DMS153 (cell line): ENCODE data around the gene RIMKLB.
A peak's percentile ranks its signal among the peaks of the same experiment; 100 is the strongest.
"Not testable (repeated sequence)": the region's sequence is repeated elsewhere in the genome, so short reads cannot be mapped to it uniquely, and the experiment has no call there.

Source experiments
- DNase-seq: peaks from one replicate; lab custom pipeline; 2025; lab: John Stamatoyannopoulos, UW

RIMKLB gene

GRCh38 chr12:8695116-8695515 is 2.7 kb upstream of the RIMKLB start:
- no peak for DNase-seq

- no peak for DNase-seq
Measured at GRCh38 chr12:8696442-8697090, 1.2 kb upstream of the RIMKLB start.

- peak; percentile 18 for DNase-seq
Measured at GRCh38 chr12:8697120-8697475, 693 bp upstream of the RIMKLB start.

- DNase-seq = no peak
Measured at GRCh38 chr12:8698132-8698851, 501 bp downstream of the RIMKLB start.

- no peak for DNase-seq
Measured at GRCh38 chr12:8698879-8699278, 1.1 kb downstream of the RIMKLB start.

- no peak for DNase-seq
Measured at GRCh38 chr12:8699714-8700113, 1.9 kb downstream of the RIMKLB start.

GRCh38 chr12:8701046-8701660 is 3.4 kb downstream of the RIMKLB start:
- no peak for DNase-seq

- DNase-seq = no peak
Measured at GRCh38 chr12:8702159-8702558, 4.4 kb downstream of the RIMKLB start.

GRCh38 chr12:8709124-8709830 is 11.5 kb downstream of the RIMKLB start:
- no peak for DNase-seq

GRCh38 chr12:8712572-8712971 is 14.8 kb downstream of the RIMKLB start:
- DNase-seq = no peak

- no peak for DNase-seq
Measured at GRCh38 chr12:8722286-8722800, 24.6 kb downstream of the RIMKLB start.

GRCh38 chr12:8734873-8735381 is 37.1 kb downstream of the RIMKLB start:
- no peak for DNase-seq

GRCh38 chr12:8742501-8742900 is 44.7 kb downstream of the RIMKLB start:
- DNase-seq = no peak

- DNase-seq = not testable (repeated sequence)
Measured at GRCh38 chr12:8743121-8743520, 45.3 kb downstream of the RIMKLB start.

- DNase-seq = not testable (repeated sequence)
Measured at GRCh38 chr12:8745631-8746030, 47.8 kb downstream of the RIMKLB start.

- no peak for DNase-seq
Measured at GRCh38 chr12:8746046-8746445, 48.3 kb downstream of the RIMKLB start.

- DNase-seq = not testable (repeated sequence)
Measured at GRCh38 chr12:8760076-8760475, 62.3 kb downstream of the RIMKLB start.

GRCh38 chr12:8762701-8763100 is 64.9 kb downstream of the RIMKLB start:
- not testable (repeated sequence) for DNase-seq

- not testable (repeated sequence) for DNase-seq
Measured at GRCh38 chr12:8766121-8766520, 68.3 kb downstream of the RIMKLB start.

GRCh38 chr12:8770499-8770898 is 72.7 kb downstream of the RIMKLB start:
- no peak for DNase-seq

- DNase-seq = no peak
Measured at GRCh38 chr12:8771072-8771471, 73.3 kb downstream of the RIMKLB start.

- DNase-seq = no peak
Measured at GRCh38 chr12:8773461-8773860, 75.7 kb downstream of the RIMKLB start.
